ENCODE measurements around the gene DENND6A. TPM values are rescaled to one million over a fixed set of nuclear protein-coding genes. Genes with fewer than 3 reads are reported as not detected.

DENND6A gene
- polyA plus RNA-seq, 1 experiment = 10.8 TPM

GRCh38 chr3:57596495-57597126 is 96.3 kb downstream of the DENND6A start:
- POLR2A ChIA-PET = interaction anchor here (0.8 to 2.7 kb wide), 13 partner anchors 8 to 710 kb away, joined by 3 to 14 read pairs (median 4); partner anchors contain the start of genes DENND6A, HTD2, PDE12 and RPP14

GRCh38 chr3:57594576-57594975 is 98.3 kb downstream of the DENND6A start:
- POLR2A ChIA-PET = interaction anchor here (0.5 kb wide), 1 partner anchor 329 kb away, joined by 3 read pairs; no protein-coding TSS in a partner anchor
- H3K27me3 ChIP-seq (ENCODE audit: control insufficient read depth, insufficient read depth, low read length) = no peaks in the 10 kb centered on the region
- H3K4me3 ChIP-seq (ENCODE audit: low read depth, low read length) = peak overlapping the region; percentile 100
- no peak overlapping the region for H3K27ac ChIP-seq (ENCODE audit: low read depth, low read length)
- DNase-seq (ENCODE audit: low read depth, low spot score) = no peak
- no peaks in the 10 kb centered on the region; the same call in 1 of the 2 replicates for H3K9me3 ChIP-seq (ENCODE audit: control insufficient read depth, insufficient read depth, low read length)
- TF ChIP-seq CTCF (IDR thresholded peaks at IDR 0.05; ENCODE audit: low read depth, low read length) = no peak
- CTCF ChIA-PET = no interaction called here

More at GRCh38 chr3:57596495-57597126, 96.3 kb downstream of the DENND6A start:
- Histone ChIP-seq H3K27me3 (ENCODE audit: control insufficient read depth, insufficient read depth, low read length) (no peaks in the 10 kb centered on the region), H3K27ac (ENCODE audit: low read depth, low read length) (peak overlapping the region; percentile 100), H3K9me3 (ENCODE audit: control insufficient read depth, insufficient read depth, low read length) (no peaks in the 10 kb centered on the region; the same call in 1 of the 2 replicates), H3K4me3 (ENCODE audit: low read depth, low read length) (peak overlapping the region; percentile 100)
- CTCF ChIA-PET = interaction anchor here (1.3 kb wide), 1 partner anchor 230 kb away, joined by 7 read pairs; no protein-coding TSS in a partner anchor
- no peak for TF ChIP-seq CTCF (IDR thresholded peaks at IDR 0.05; ENCODE audit: low read depth, low read length)
- peak; percentile 72 for DNase-seq (ENCODE audit: low read depth, low spot score)

GRCh38 chr3:57594144-57594543 is 98.7 kb downstream of the DENND6A start:
- no peak for DNase-seq (ENCODE audit: low read depth, low spot score)
- TF ChIP-seq CTCF (IDR thresholded peaks at IDR 0.05; ENCODE audit: low read depth, low read length) = no peak
- no peaks in the 10 kb centered on the region; the same call in 1 of the 2 replicates for H3K9me3 ChIP-seq (ENCODE audit: control insufficient read depth, insufficient read depth, low read length)
- H3K27ac ChIP-seq (ENCODE audit: low read depth, low read length) = no peak overlapping the region
- ChIA-PET CTCF (no interaction called here), POLR2A (interaction anchor here (0.5 kb wide), 1 partner anchor 329 kb away, joined by 3 read pairs; no protein-coding TSS in a partner anchor)
- peak overlapping the region; percentile 100 for H3K4me3 ChIP-seq (ENCODE audit: low read depth, low read length)
- H3K27me3 ChIP-seq (ENCODE audit: control insufficient read depth, insufficient read depth, low read length) = no peaks in the 10 kb centered on the region

GRCh38 chr3:57592306-57592705 is 100.6 kb downstream of the DENND6A start:
- no peak overlapping the region for H3K27ac ChIP-seq (ENCODE audit: low read depth, low read length)
- H3K4me3 ChIP-seq (ENCODE audit: low read depth, low read length) = no peak overlapping the region; the same call in 1 of the 2 replicates
- ChIA-PET POLR2A (interaction anchor here (0.6 kb wide), 1 partner anchor 13 kb away, joined by 3 read pairs; no protein-coding TSS in a partner anchor), CTCF (no interaction called here)
- H3K9me3 ChIP-seq (ENCODE audit: control insufficient read depth, insufficient read depth, low read length) = no peaks in the 10 kb centered on the region; the same call in 1 of the 2 replicates
- no peak for TF ChIP-seq CTCF (IDR thresholded peaks at IDR 0.05; ENCODE audit: low read depth, low read length)
- H3K27me3 ChIP-seq (ENCODE audit: control insufficient read depth, insufficient read depth, low read length) = no peaks in the 10 kb centered on the region
- no peak for DNase-seq (ENCODE audit: low read depth, low spot score)

GRCh38 chr3:57587905-57588304 is 105.0 kb downstream of the DENND6A start:
- no peak overlapping the region for H3K27ac ChIP-seq (ENCODE audit: low read depth, low read length)
- CTCF ChIA-PET = no interaction called here
- no peaks in the 10 kb centered on the region for H3K27me3 ChIP-seq (ENCODE audit: control insufficient read depth, insufficient read depth, low read length)
- H3K9me3 ChIP-seq (ENCODE audit: control insufficient read depth, insufficient read depth, low read length) = no peaks in the 10 kb centered on the region; the same call in 1 of the 2 replicates
- H3K4me3 ChIP-seq (ENCODE audit: low read depth, low read length) = no peak overlapping the region
- no peak for DNase-seq (ENCODE audit: low read depth, low spot score)
- TF ChIP-seq CTCF (IDR thresholded peaks at IDR 0.05; ENCODE audit: low read depth, low read length) = no peak
- POLR2A ChIA-PET = interaction anchor here (2.2 kb wide), 1 partner anchor 9 kb away, joined by 8 read pairs; the partner anchor contains the start of gene ARF4

Measured in AG04450 (cell line).